Fibroblast of pulmonary artery (primary cell): ENCODE measurements around the gene PLCXD3.
"Not testable (repeated sequence)": the region's sequence is repeated elsewhere in the genome, so short reads cannot be mapped to it uniquely, and the experiment has no call there.

Experiments
- DNase-seq: peaks from one replicate; pipeline ENCODE4 v3.0.0-alpha.2; 2010; ENCODE audit warnings: low read depth
- H3K4me3 ChIP-seq: replicated peaks from 2 replicates; pipeline ENCODE4 v1.5.1; 2011; ENCODE audit warnings: low read depth, mild to moderate bottlenecking, control low read depth, low read length, moderate library complexity
- CTCF ChIP-seq: IDR thresholded peaks from 2 replicates; pipeline ENCODE4 v1.5.1; 2011; ENCODE audit warnings: mild to moderate bottlenecking, control low read depth, low read length, inconsistent platforms; ENCODE audit errors: missing control alignments

The PLCXD3 gene

GRCh38 chr5:41334758-41335157 lies 175.6 kb downstream of the PLCXD3 start:
- DNase-seq: peak; percentile 65
- no peak overlapping the region for H3K4me3 ChIP-seq
- no peak for TF ChIP-seq CTCF

GRCh38 chr5:41334221-41334620 lies 176.2 kb downstream of the PLCXD3 start:
- no peak for TF ChIP-seq CTCF
- no peak overlapping the region for H3K4me3 ChIP-seq
- no peak for DNase-seq

DNA sequence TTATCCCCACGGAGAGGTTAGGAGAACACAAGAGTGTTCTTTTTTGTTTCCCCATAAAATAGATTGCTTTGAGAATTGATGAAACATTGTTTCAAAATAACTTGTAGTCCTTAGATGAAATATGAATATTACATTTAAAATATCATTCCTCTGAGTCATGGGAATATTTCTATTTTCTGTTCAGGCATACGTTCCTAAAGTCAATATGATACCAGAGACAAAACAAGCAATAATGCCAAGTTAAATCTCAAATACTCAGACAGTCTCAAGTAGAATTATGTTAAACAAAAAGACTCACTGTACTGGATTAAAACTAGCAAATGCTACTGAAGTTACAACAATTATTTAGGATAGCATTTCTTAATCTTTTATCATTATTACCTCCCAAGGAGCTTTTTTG lies 185.3 kb downstream of the PLCXD3 start:
- no peak overlapping the region for H3K4me3 ChIP-seq
- no peak for TF ChIP-seq CTCF
- peak; percentile 31 for DNase-seq

DNA sequence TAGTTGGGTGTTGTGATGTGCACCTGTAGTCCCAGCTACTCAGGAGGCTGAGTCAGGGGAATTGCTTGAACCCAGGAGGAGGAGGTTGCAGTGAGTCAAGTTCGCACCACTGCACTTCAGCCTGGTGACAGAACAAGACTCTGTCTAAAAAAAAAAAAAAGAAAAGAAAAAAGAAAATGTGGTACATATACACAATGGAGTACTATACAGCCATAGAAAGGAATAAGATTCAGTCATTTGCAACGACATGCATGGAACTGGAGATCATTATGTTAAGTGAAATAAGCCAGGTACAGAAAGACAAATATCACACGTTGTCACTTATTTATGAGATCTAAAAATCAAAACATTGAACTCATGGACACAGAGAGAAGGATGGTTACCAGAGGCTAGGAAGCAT lies 187.6 kb downstream of the PLCXD3 start:
- H3K4me3 ChIP-seq, DNase-seq: not testable (repeated sequence)

GRCh38 chr5:41312478-41313060 lies 197.8 kb downstream of the PLCXD3 start:
- no peak for TF ChIP-seq CTCF
- no peak overlapping the region for H3K4me3 ChIP-seq
- no peak for DNase-seq

GRCh38 chr5:41312066-41312465 lies 198.3 kb downstream of the PLCXD3 start:
- DNase-seq: no peak
- TF ChIP-seq CTCF: no peak
- no peak overlapping the region for H3K4me3 ChIP-seq

GRCh38 chr5:41309275-41309674 lies 201.1 kb downstream of the PLCXD3 start:
- no peak overlapping the region for H3K4me3 ChIP-seq
- TF ChIP-seq CTCF: no peak
- DNase-seq: no peak
